Mesothelial cell of epicardium (in vitro differentiated cells): ENCODE measurements around the gene PLEKHA7. TPM values are rescaled to one million over a fixed set of nuclear protein-coding genes. Genes with fewer than 3 reads are reported as not detected.

Experiments
- DNase-seq, 2 experiments: peaks; one replicate each; pipeline ENCODE4 v3.0.0; 2021; ENCODE audit warnings: low spot score in 2 of 2; ENCODE audit not compliant: unreplicated experiment in 2 of 2
- H3K27ac Mint-ChIP-seq: 2 replicates; pipeline ENCODE4 v1.8.0; 2021; ENCODE audit warnings: mixed read lengths
- H3K27me3 Mint-ChIP-seq: 2 replicates; pipeline ENCODE4 v1.8.0; 2021; ENCODE audit warnings: low read depth, mixed read lengths
- H3K36me3 Mint-ChIP-seq: 2 replicates; pipeline ENCODE4 v1.8.0; 2021; ENCODE audit warnings: mixed read lengths
- H3K4me1 Mint-ChIP-seq: 2 replicates; pipeline ENCODE4 v1.8.0; 2021; ENCODE audit warnings: mixed read lengths
- H3K4me3 Mint-ChIP-seq: 2 replicates; pipeline ENCODE4 v1.8.0; 2021; ENCODE audit warnings: mild to moderate bottlenecking, moderate library complexity, mixed read lengths
- H3K9me3 Mint-ChIP-seq: 2 replicates; pipeline ENCODE4 v1.8.0; 2021; ENCODE audit warnings: mixed read lengths
- CTCF ChIP-seq: fragments of 200-600 bp; sonication (generic); IDR thresholded peaks from one replicate; pipeline ENCODE4 v1.5.0; 2021; ENCODE audit warnings: antibody characterized with exemption; ENCODE audit not compliant: unreplicated experiment
- total RNA-seq: library from RNA; stranded (reverse); gene quantifications from 3 replicates; pipeline ENCODE4 v1.2.1, GENCODE V29; 2021

Gene PLEKHA7
- total RNA-seq, 1 donor from 2014 or later: 30.5 TPM

GRCh38 chr11:16744128-16744725 lies 270.0 kb downstream of the PLEKHA7 start:
- no peak for DNase-seq
- no peak for TF ChIP-seq CTCF
- Mint-ChIP-seq H3K4me3 (no peak overlapping the region), H3K9me3 (peaks cover 4% of the 10 kb centered on the region), H3K4me1 (peaks cover 20% of the 10 kb centered on the region), H3K27ac (no peak overlapping the region), H3K36me3 (peaks cover 33% of the 10 kb centered on the region), H3K27me3 (no peaks in the 10 kb centered on the region)

- DNase-seq: no peak
- H3K9me3 Mint-ChIP-seq: peaks cover 4% of the 10 kb centered on the region
- no peak overlapping the region for H3K4me3 Mint-ChIP-seq
- peak overlapping the region; percentile 44 for H3K27ac Mint-ChIP-seq
- H3K36me3 Mint-ChIP-seq: peaks cover 31% of the 10 kb centered on the region
- H3K27me3 Mint-ChIP-seq: no peaks in the 10 kb centered on the region
- no peak for TF ChIP-seq CTCF
- H3K4me1 Mint-ChIP-seq: peaks cover 20% of the 10 kb centered on the region
Measured at GRCh38 chr11:16743478-16743877, 270.7 kb downstream of the PLEKHA7 start.

GRCh38 chr11:16741473-16741872 lies 272.7 kb downstream of the PLEKHA7 start:
- Mint-ChIP-seq H3K4me3 (peak overlapping the region; percentile 12), H3K27me3 (no peaks in the 10 kb centered on the region), H3K27ac (no peak overlapping the region), H3K36me3 (peaks cover 19% of the 10 kb centered on the region), H3K9me3 (peaks cover 4% of the 10 kb centered on the region), H3K4me1 (peaks cover 23% of the 10 kb centered on the region)
- TF ChIP-seq CTCF: no peak
- DNase-seq: no peak

GRCh38 chr11:16738947-16739815 lies 275.0 kb downstream of the PLEKHA7 start:
- peaks cover 4% of the 10 kb centered on the region for H3K9me3 Mint-ChIP-seq
- no peaks in the 10 kb centered on the region for H3K27me3 Mint-ChIP-seq
- H3K36me3 Mint-ChIP-seq: peaks cover 12% of the 10 kb centered on the region
- H3K4me1 Mint-ChIP-seq: peaks cover 17% of the 10 kb centered on the region
- no peak for DNase-seq
- H3K27ac Mint-ChIP-seq: no peak overlapping the region
- TF ChIP-seq CTCF: no peak
- no peak overlapping the region for H3K4me3 Mint-ChIP-seq

GRCh38 chr11:16738193-16738946 lies 275.8 kb downstream of the PLEKHA7 start, which contains the start of gene C11orf58:
C11orf58 (plus strand) TSS chr11:16738647; CDS start chr11:16738779, 132 bp downstream.
- Mint-ChIP-seq H3K4me1 (peaks cover 13% of the 10 kb centered on the region), H3K9me3 (peaks cover 4% of the 10 kb centered on the region), H3K36me3 (peaks cover 12% of the 10 kb centered on the region), H3K4me3 (peak within 1 kb of the TSS; percentile 58), H3K27ac (peak within 1 kb of the TSS; percentile 83), H3K27me3 (no peaks in the 10 kb centered on the region)
- peak; percentile 90 to 98 for DNase-seq
- no peak for TF ChIP-seq CTCF
